Measurements from ENCODE around the gene EYS.

GRCh38 chr6:64717281-64717680 lies 989.7 kb downstream of the EYS start:
- no peak for TF ChIP-seq CTCF (IDR thresholded peaks at IDR 0.05 in 2 of 3, conservative IDR thresholded peaks at IDR 0.05 in 1 of 3; ENCODE audit: borderline replicate concordance in 1 of 3, insufficient read depth in 1 of 3, low read depth in 2 of 3, low read length in 2 of 3)
- no peak for TF ChIP-seq YY1 (IDR thresholded peaks at IDR 0.05; ENCODE audit: extremely low read depth, insufficient replicate concordance, low read depth, low read length)
- TF ChIP-seq FOSL1 (IDR thresholded peaks at IDR 0.05; ENCODE audit: low read depth) = no peak
- TF ChIP-seq POLR2A (IDR thresholded peaks at IDR 0.05; ENCODE audit: borderline replicate concordance, extremely low read depth, insufficient read depth, insufficient read length) = no peak
- TF ChIP-seq SP1 (IDR thresholded peaks at IDR 0.05; ENCODE audit: low read depth) = no peak
- no peak for TF ChIP-seq ZBTB33 (IDR thresholded peaks at IDR 0.05; ENCODE audit: extremely low read depth, insufficient replicate concordance, low read length)
- no peak for TF ChIP-seq SIN3A (IDR thresholded peaks at IDR 0.05; ENCODE audit: low read depth)
- no peak for TF ChIP-seq ELF1 (IDR thresholded peaks at IDR 0.05; ENCODE audit: borderline replicate concordance, low read depth)
